K562 (cell line): Measurements from ENCODE around the gene CUL4B. TPM values are rescaled to one million over a fixed set of nuclear protein-coding genes. Genes with fewer than 3 reads are reported as not detected.

Source experiments
- CEBPG ChIP-seq, 3 experiments: fragments of 200-800 bp in 1 of 3; sonication (Bioruptor generic) in 1 of 3; sonication (generic) in 1 of 3; formaldehyde crosslinking in 1 of 3; IDR thresholded peaks in 2 of 3; conservative IDR thresholded peaks in 1 of 3; 2 replicates each; pipeline versions ENCODE4 v1.6.1 to v1.8.0; 2016 to 2022; ENCODE audit warnings: missing compliant biosample characterization in 2 of 3, missing genetic modification characterization in 2 of 3, mild to moderate bottlenecking in 1 of 3, missing genetic modification reagents in 1 of 3
- CGGBP1 ChIP-seq: fragments of 250-450 bp; sonication (Bioruptor Pico); IDR thresholded peaks from 2 replicates; pipeline ENCODE4 v1.9.0; 2021; ENCODE audit warnings: mild to moderate bottlenecking
- DIDO1 ChIP-seq: fragments of 450-650 bp; IDR thresholded peaks from 2 replicates; pipeline ENCODE4 v1.6.1; 2016; ENCODE audit warnings: low read depth, missing biosample characterization, missing genetic modification characterization
- ZBTB40 ChIP-seq, 2 experiments: fragments of 450-650 bp in 1 of 2; sonication (generic) in 1 of 2; formaldehyde crosslinking in 1 of 2; IDR thresholded peaks; 2 replicates each; pipeline versions ENCODE4 v1.7.1 to v1.9.0; 2016 to 2022; ENCODE audit warnings: inconsistent platforms in 1 of 2, mild to moderate bottlenecking in 1 of 2, missing genetic modification reagents in 1 of 2
- ZNF124 ChIP-seq: sonication (generic); formaldehyde crosslinking; IDR thresholded peaks from 2 replicates; pipeline ENCODE4 v1.8.1; 2022; ENCODE audit warnings: missing genetic modification reagents
- ZNF318 ChIP-seq, 2 experiments: fragments of 450-650 bp; IDR thresholded peaks; 2 replicates each; pipeline ENCODE4 v1.6.1; 2016; ENCODE audit warnings: mild to moderate bottlenecking in 2 of 2, borderline replicate concordance in 1 of 2, low read depth in 1 of 2, moderate library complexity in 1 of 2
- ZNF707 ChIP-seq: fragments of 250-450 bp; sonication (Bioruptor Pico); conservative IDR thresholded peaks from 2 replicates; pipeline ENCODE4 v1.8.0; 2022; ENCODE audit warnings: inconsistent platforms, mild to moderate bottlenecking, moderate library complexity
- polyA plus RNA-seq, 8 experiments: library from polyadenylated mRNA; depleted of rRNA in 4 of 8; stranded (reverse) in 5 of 8; unstranded in 3 of 8; fragments of >200 nt; fragmentation: Nextera tagmentation in 2 of 8; fragmentation: Illumina TruSeq in 1 of 8; extraction: Ambion mirVana in 2 of 8; extraction: Trizol in 1 of 8; gene quantifications; 2 replicates each; pipeline versions ENCODE4 v1.2.1 to v1.2.3, GENCODE V29; 2011 to 2014; ENCODE audit warnings: inconsistent platforms in 1 of 8, missing spikeins in 1 of 8
- total RNA-seq, 7 experiments: library from RNA; depleted of rRNA in 6 of 7; stranded (reverse); fragments of >200 nt in 6 of 7; fragmentation: Illumina TruSeq in 2 of 7; extraction: Trizol in 2 of 7; gene quantifications; 2 replicates each; pipeline versions ENCODE4 v1.2.1 to v1.2.3, GENCODE V29; 2011 to 2021; ENCODE audit warnings: low replicate concordance in 1 of 7

CUL4B gene
- total and polyA plus RNA-seq, 9 of the 15 experiments (the other 6 are each of a cell fraction or from before 2014, with no cell fraction given) = 15.0 to 41.7 (median 37.5) TPM

- TF ChIP-seq DIDO1 (tag) = peak; percentile 62; the same call in 1 of the 2 replicates
- peak; percentile 81; the same call in 1 of the 2 replicates for TF ChIP-seq CEBPG (CRISPR knock-in tag; IDR thresholded peaks at IDR 0.05)
- peak in 1 of 2 experiments; percentile 70; a peak in 2 of 4 replicates for TF ChIP-seq CEBPG (tag; conservative IDR thresholded peaks at IDR 0.05 in 1 of 2, IDR thresholded peaks at IDR 0.05 in 1 of 2)
- TF ChIP-seq CGGBP1 = no peak
- TF ChIP-seq ZNF318 (IDR thresholded peaks at IDR 0.05; ENCODE audit: borderline replicate concordance in 1 of 2, low read depth in 1 of 2) = no peak
- peak; percentile 88 for TF ChIP-seq ZBTB40 (IDR thresholded peaks at IDR 0.05)
- no peak for TF ChIP-seq ZBTB40 (CRISPR knock-in tag; IDR thresholded peaks at IDR 0.05)
- no peak for TF ChIP-seq ZNF707 (CRISPR knock-in tag)
- TF ChIP-seq ZNF124 (CRISPR knock-in tag) = no peak
Measured at GRCh38 chrX:120603707-120604360, 43.1 kb upstream of the CUL4B start, which contains the start of gene MCTS1 (continued).
